Natural killer cell (primary cell): ENCODE data around the gene GLI3. TPM values are rescaled to one million over a fixed set of nuclear protein-coding genes. Genes with fewer than 3 reads are reported as not detected.

Experiments used
- ATAC-seq, 3 donors: fragments of 150-1000 bp in 2 of 3; fragments of 200-7000 bp in 1 of 3; cut with Tn5 transposase; 1 replicate in 1 of 3; 2 replicates in 2 of 3; pipeline ENCODE4 v1.10.0; 2021; ENCODE audit warnings: mild to moderate bottlenecking in 2 of 3, moderate library complexity in 2 of 3
- DNase-seq, 2 donors: peaks; one replicate each; pipeline versions ENCODE4 v3.0.0 to v3.0.0-alpha.2; 2013 to 2021; ENCODE audit warnings: mixed read lengths in 1 of 2
- H3K27ac ChIP-seq: one replicate; pipeline ENCODE4 v1.5.1; 2013; ENCODE audit warnings: mild to moderate bottlenecking, low read length
- H3K27me3 ChIP-seq: one replicate; pipeline ENCODE4 v1.6.1; 2013; ENCODE audit warnings: low read length; ENCODE audit not compliant: control insufficient read depth, insufficient read depth
- H3K36me3 ChIP-seq: one replicate; pipeline ENCODE4 v1.6.1; 2013; ENCODE audit warnings: low read length; ENCODE audit not compliant: control insufficient read depth, insufficient read depth
- H3K4me1 ChIP-seq: one replicate; pipeline ENCODE4 v1.6.1; 2013; ENCODE audit warnings: low read length; ENCODE audit not compliant: control insufficient read depth, insufficient read depth
- H3K4me3 ChIP-seq: one replicate; pipeline ENCODE4 v1.5.1; 2013; ENCODE audit warnings: low read length
- H3K9me3 ChIP-seq: one replicate; pipeline ENCODE4 v1.6.1; 2013; ENCODE audit warnings: low read length; ENCODE audit not compliant: control insufficient read depth, insufficient read depth
- H3K27ac Mint-ChIP-seq, 2 donors: one replicate each; pipeline ENCODE4 v1.8.0; 2022; ENCODE audit warnings: mild to moderate bottlenecking in 2 of 2, mixed read lengths in 2 of 2, moderate library complexity in 1 of 2
- H3K27me3 Mint-ChIP-seq, 2 donors: one replicate each; pipeline ENCODE4 v1.8.0; 2022; ENCODE audit warnings: low read depth in 2 of 2, mixed read lengths in 2 of 2
- H3K36me3 Mint-ChIP-seq: one replicate; pipeline ENCODE4 v1.8.0; 2022; ENCODE audit warnings: mixed read lengths
- H3K4me1 Mint-ChIP-seq, 2 donors: one replicate each; pipeline ENCODE4 v1.8.0; 2022; ENCODE audit warnings: mixed read lengths in 2 of 2
- H3K4me3 Mint-ChIP-seq: one replicate; pipeline ENCODE4 v1.8.0; 2022; ENCODE audit warnings: mild to moderate bottlenecking, moderate library complexity, mixed read lengths
- H3K9me3 Mint-ChIP-seq, 2 donors: one replicate each; pipeline ENCODE4 v1.8.0; 2022; ENCODE audit warnings: mixed read lengths in 2 of 2
- CTCF ChIP-seq: fragments of 200-600 bp; IDR thresholded peaks from one replicate; pipeline ENCODE4 v1.8.0; 2022; ENCODE audit warnings: antibody characterized with exemption
- WGBS: methylation state at CpG from one replicate; pipeline ENCODE4 v1.1.7; 2013; ENCODE audit warnings: missing lambda C conversion rate; ENCODE audit not compliant: insufficient coverage; 5-methylcytosine and 5-hydroxymethylcytosine counted together
- intact Hi-C: fragments of 100-400 bp; cut with micrococcal nuclease; formaldehyde crosslinking; loops from one replicate; pipeline ENCODE4 v1.14.2; 2022
- total RNA-seq, 4 donors: library from RNA; stranded (reverse); fragments of 120-200 nt in 1 of 4; gene quantifications; one replicate each; pipeline versions ENCODE4 v1.2.3 to v1.2.4, GENCODE V29; 2013 to 2022

The GLI3 gene
- total RNA-seq, 3 donors from 2014 or later (not counting 1 experiment from before 2014, with no cell fraction given) = 2.9 to 4.7 (median 3.1) TPM

DNA sequence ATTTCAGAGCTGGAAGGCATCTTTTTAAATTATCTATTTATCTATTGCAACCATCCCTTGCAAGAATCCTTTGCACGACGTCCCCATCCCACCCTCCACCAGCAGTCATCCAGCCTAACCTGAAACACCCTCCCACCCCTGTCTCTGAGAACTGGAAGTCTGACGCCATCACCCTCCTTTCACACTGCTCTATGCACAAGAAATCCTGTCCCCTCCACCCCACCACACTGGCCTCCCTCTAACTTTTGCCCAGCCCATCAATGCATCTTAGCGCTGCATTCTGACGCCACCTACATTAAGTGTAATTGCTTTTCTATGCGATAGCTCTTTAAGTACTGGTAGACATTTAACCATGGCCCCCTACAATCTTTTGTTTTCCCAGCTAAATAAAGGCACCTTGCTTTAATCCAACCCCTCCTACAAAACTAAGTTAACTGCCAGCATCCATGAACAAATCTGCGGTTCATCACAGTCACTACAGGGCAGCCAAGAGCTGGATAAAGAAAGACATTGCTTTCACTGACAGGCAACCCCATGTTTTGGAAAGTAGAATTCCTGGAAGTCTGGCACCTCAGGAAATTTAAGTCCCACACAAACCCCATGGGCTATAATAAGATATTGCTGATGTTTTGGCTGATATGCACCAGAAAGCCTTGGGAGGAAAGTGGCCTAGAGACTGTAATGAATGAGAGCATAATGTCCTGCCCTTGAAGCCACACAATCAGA, 128.0 kb downstream of the GLI3 start:
- Histone ChIP-seq H3K27ac (no peak overlapping the region), H3K4me1 (peaks cover 43% of the 10 kb centered on the region), H3K27me3 (no peaks in the 10 kb centered on the region), H3K9me3 (no peaks in the 10 kb centered on the region), H3K4me3 (no peak overlapping the region), H3K36me3 (no peaks in the 10 kb centered on the region)
- DNase-seq (no peak), ATAC-seq (peak in 1 of 3 donors; percentile 15)
- intact Hi-C loops = no loop called here
- H3K4me1 Mint-ChIP-seq = peaks cover 84% of the 10 kb centered on the region in 2 donors
- H3K4me3 Mint-ChIP-seq = peak overlapping the region; percentile 57
- WGBS = 88% methylated on average over 7 of the region's 7 CpGs
- no peaks in the 10 kb centered on the region for H3K36me3 Mint-ChIP-seq
- H3K9me3 Mint-ChIP-seq = no peaks in the 10 kb centered on the region
- peak overlapping the region; percentile 63 to 75 for H3K27ac Mint-ChIP-seq
- no peak for TF ChIP-seq CTCF
- peaks cover 0 to 7% of the 10 kb centered on the region in 2 donors for H3K27me3 Mint-ChIP-seq

DNA sequence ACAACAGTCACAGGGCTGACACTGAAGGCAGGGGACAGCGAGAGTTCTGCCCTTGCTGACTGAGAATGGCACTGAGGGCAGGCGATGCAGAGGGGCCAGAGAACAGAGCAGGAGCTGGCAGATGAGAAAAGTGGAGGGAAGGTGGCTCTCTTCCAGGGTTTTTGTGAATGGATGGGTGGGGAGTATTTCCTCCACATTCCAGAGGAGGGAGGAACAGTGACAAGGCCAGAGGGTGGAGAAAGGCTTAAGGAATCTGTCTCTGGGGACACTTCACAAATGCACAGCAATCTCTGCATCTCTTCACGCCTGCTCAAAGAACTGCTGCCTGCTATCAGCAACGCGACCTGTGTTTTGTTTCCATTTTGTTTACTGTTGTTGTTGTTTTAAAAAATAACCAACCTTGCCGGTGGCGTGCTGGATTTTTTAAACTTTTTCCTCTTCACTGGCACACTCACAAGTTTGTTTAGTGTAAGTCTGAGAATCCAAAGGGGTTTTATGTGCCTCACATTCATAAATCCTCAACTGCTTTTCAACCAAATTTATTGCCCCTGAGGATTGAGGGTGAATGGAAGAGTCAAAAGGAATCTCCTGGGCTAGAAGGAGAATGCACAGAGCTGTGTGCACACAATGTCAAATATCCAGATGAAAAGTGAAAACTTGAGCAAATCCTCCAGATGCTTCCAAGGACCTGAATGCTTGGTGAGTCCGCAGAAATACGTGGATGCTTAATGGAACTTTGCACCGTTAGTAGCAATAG, 129.3 kb downstream of the GLI3 start:
- Histone ChIP-seq H3K36me3 (no peaks in the 10 kb centered on the region), H3K4me1 (peaks cover 38% of the 10 kb centered on the region), H3K9me3 (no peaks in the 10 kb centered on the region), H3K27me3 (no peaks in the 10 kb centered on the region), H3K27ac (no peak overlapping the region), H3K4me3 (no peak overlapping the region)
- H3K9me3 Mint-ChIP-seq = no peaks in the 10 kb centered on the region
- H3K4me3 Mint-ChIP-seq = peak overlapping the region; percentile 2
- DNase-seq (no peak), ATAC-seq (no peak)
- intact Hi-C loops = no loop called here
- H3K4me1 Mint-ChIP-seq = peaks cover 82 to 88% of the 10 kb centered on the region in 2 donors
- 89% methylated on average over 6 of the region's 10 CpGs for WGBS
- H3K27me3 Mint-ChIP-seq = peaks cover 0 to 7% of the 10 kb centered on the region in 2 donors
- no peak for TF ChIP-seq CTCF
- no peaks in the 10 kb centered on the region for H3K36me3 Mint-ChIP-seq
- H3K27ac Mint-ChIP-seq = peak overlapping the region; percentile 63 to 75

- Mint-ChIP-seq H3K36me3 (no peaks in the 10 kb centered on the region), H3K4me3 (no peak overlapping the region), H3K27ac (peak overlapping the region; percentile 88), H3K4me1 (peaks cover 73 to 81% of the 10 kb centered on the region in 2 donors), H3K27me3 (peaks cover 0 to 7% of the 10 kb centered on the region in 2 donors), H3K9me3 (no peaks in the 10 kb centered on the region)
- ATAC-seq (no peak), DNase-seq (no peak)
- peaks cover 33% of the 10 kb centered on the region for H3K4me1 ChIP-seq
- no peaks in the 10 kb centered on the region for H3K9me3 ChIP-seq
- WGBS = 100% methylated on average over 1 of the region's 3 CpGs
- no peaks in the 10 kb centered on the region for H3K27me3 ChIP-seq
- no peaks in the 10 kb centered on the region for H3K36me3 ChIP-seq
- no peak overlapping the region for H3K4me3 ChIP-seq
- intact Hi-C loops = no loop called here
- no peak for TF ChIP-seq CTCF
- peak overlapping the region; percentile 82 for H3K27ac ChIP-seq
These were observed 130.4 kb downstream of the GLI3 start for GRCh38 chr7:42106562-42106961.
